HEK293 (cell line): ENCODE data around the gene COL6A6.

Experiments used
- BCL11A ChIP-seq: fragments of 450-650 bp; formaldehyde crosslinking; IDR thresholded peaks from 2 replicates; pipeline ENCODE4 v1.5.1; 2016; ENCODE audit warnings: low read depth, missing biosample characterization, missing genetic modification characterization
- CTCF ChIP-seq: fragments of 450-650 bp; formaldehyde crosslinking; IDR thresholded peaks from 2 replicates; pipeline ENCODE4 v1.5.1; 2016; ENCODE audit warnings: missing biosample characterization, missing genetic modification characterization
- RBAK ChIP-seq: fragments of 450-650 bp; formaldehyde crosslinking; IDR thresholded peaks from 2 replicates; pipeline ENCODE4 v1.5.1; 2016; ENCODE audit warnings: missing biosample characterization, missing genetic modification characterization
- REST ChIP-seq: fragments of 450-650 bp; formaldehyde crosslinking; IDR thresholded peaks from 2 replicates; pipeline ENCODE4 v1.5.1; 2016; ENCODE audit warnings: missing biosample characterization, missing genetic modification characterization
- ZBTB7A ChIP-seq: fragments of 450-650 bp; formaldehyde crosslinking; IDR thresholded peaks from 2 replicates; pipeline ENCODE4 v1.5.1; 2016; ENCODE audit warnings: low read depth, missing biosample characterization, missing genetic modification characterization
- ZFP3 ChIP-seq: fragments of 450-650 bp; formaldehyde crosslinking; IDR thresholded peaks from 2 replicates; pipeline ENCODE4 v1.5.1; 2016; ENCODE audit warnings: low read depth, missing biosample characterization, missing genetic modification characterization
- ZFP41 ChIP-seq: fragments of 450-650 bp; formaldehyde crosslinking; IDR thresholded peaks from 2 replicates; pipeline ENCODE4 v1.5.1; 2016; ENCODE audit warnings: missing biosample characterization, missing genetic modification characterization, borderline replicate concordance
- ZNF146 ChIP-seq: fragments of 450-650 bp; formaldehyde crosslinking; IDR thresholded peaks from 2 replicates; pipeline ENCODE4 v1.5.1; 2016; ENCODE audit warnings: missing biosample characterization, missing genetic modification characterization
- ZNF175 ChIP-seq: fragments of 450-650 bp; formaldehyde crosslinking; IDR thresholded peaks from 2 replicates; pipeline ENCODE4 v1.5.1; 2016; ENCODE audit warnings: missing biosample characterization, missing genetic modification characterization
- ZNF221 ChIP-seq: fragments of 450-650 bp; formaldehyde crosslinking; IDR thresholded peaks from 2 replicates; pipeline ENCODE4 v1.5.1; 2017; ENCODE audit warnings: missing biosample characterization, missing genetic modification characterization, borderline replicate concordance
- ZNF670 ChIP-seq: fragments of 450-650 bp; formaldehyde crosslinking; IDR thresholded peaks from 2 replicates; pipeline ENCODE4 v1.5.1; 2016; ENCODE audit warnings: missing biosample characterization, missing genetic modification characterization, low read depth
- TF ChIP-seq, protein P1 (sequence below): fragments of 450-650 bp; formaldehyde crosslinking; IDR thresholded peaks from 2 replicates; pipeline ENCODE4 v1.5.1; 2016; ENCODE audit warnings: missing biosample characterization, missing genetic modification characterization, low read depth
- TF ChIP-seq, protein P2 (sequence below): fragments of 450-650 bp; formaldehyde crosslinking; IDR thresholded peaks from 2 replicates; pipeline ENCODE4 v1.5.1; 2016; ENCODE audit warnings: missing biosample characterization, missing genetic modification characterization

DNA sequence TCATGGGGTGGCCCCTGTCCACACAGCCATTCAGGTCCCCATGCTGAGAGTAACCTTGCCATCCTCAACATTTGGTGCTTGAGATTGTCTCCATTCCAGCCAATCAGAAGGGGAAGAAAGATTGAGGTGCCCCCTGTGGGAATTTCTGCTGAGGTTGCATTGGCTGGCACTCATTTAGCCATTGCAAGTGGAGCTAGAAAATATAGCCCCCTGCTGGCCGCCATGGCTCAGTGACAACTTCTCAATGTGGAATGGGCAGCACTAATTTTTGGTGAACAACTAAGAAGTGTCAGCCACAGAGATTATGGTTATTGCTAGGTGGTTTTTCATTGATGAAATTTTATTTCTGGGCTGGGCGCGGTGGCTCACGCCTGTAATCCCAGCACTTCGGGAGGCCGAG lies 22.0 kb downstream of the COL6A6 start:
- no peak for TF ChIP-seq RBAK (tag by site-specific recombination)
- 0 out of 2 replicates have a peak, but pooled peaks have one; percentile 11 for TF ChIP-seq CTCF (tag by site-specific recombination)
- TF ChIP-seq, protein P1, sequence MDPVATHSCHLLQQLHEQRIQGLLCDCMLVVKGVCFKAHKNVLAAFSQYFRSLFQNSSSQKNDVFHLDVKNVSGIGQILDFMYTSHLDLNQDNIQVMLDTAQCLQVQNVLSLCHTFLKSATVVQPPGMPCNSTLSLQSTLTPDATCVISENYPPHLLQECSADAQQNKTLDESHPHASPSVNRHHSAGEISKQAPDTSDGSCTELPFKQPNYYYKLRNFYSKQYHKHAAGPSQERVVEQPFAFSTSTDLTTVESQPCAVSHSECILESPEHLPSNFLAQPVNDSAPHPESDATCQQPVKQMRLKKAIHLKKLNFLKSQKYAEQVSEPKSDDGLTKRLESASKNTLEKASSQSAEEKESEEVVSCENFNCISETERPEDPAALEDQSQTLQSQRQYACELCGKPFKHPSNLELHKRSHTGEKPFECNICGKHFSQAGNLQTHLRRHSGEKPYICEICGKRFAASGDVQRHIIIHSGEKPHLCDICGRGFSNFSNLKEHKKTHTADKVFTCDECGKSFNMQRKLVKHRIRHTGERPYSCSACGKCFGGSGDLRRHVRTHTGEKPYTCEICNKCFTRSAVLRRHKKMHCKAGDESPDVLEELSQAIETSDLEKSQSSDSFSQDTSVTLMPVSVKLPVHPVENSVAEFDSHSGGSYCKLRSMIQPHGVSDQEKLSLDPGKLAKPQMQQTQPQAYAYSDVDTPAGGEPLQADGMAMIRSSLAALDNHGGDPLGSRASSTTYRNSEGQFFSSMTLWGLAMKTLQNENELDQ (tag by site-specific recombination), result no peak
- TF ChIP-seq REST, result no peak
- TF ChIP-seq ZNF146 (tag by site-specific recombination), result no peak
- TF ChIP-seq ZNF221 (tag by site-specific recombination), result no peak
- TF ChIP-seq ZNF670 (tag by site-specific recombination), result no peak
- TF ChIP-seq ZNF175 (tag by site-specific recombination), result no peak
- no peak for TF ChIP-seq ZFP41
- TF ChIP-seq ZFP3, result no peak
- no peak for TF ChIP-seq ZBTB7A (tag by site-specific recombination)
- no peak for TF ChIP-seq BCL11A (tag by site-specific recombination)
- TF ChIP-seq, protein P2, sequence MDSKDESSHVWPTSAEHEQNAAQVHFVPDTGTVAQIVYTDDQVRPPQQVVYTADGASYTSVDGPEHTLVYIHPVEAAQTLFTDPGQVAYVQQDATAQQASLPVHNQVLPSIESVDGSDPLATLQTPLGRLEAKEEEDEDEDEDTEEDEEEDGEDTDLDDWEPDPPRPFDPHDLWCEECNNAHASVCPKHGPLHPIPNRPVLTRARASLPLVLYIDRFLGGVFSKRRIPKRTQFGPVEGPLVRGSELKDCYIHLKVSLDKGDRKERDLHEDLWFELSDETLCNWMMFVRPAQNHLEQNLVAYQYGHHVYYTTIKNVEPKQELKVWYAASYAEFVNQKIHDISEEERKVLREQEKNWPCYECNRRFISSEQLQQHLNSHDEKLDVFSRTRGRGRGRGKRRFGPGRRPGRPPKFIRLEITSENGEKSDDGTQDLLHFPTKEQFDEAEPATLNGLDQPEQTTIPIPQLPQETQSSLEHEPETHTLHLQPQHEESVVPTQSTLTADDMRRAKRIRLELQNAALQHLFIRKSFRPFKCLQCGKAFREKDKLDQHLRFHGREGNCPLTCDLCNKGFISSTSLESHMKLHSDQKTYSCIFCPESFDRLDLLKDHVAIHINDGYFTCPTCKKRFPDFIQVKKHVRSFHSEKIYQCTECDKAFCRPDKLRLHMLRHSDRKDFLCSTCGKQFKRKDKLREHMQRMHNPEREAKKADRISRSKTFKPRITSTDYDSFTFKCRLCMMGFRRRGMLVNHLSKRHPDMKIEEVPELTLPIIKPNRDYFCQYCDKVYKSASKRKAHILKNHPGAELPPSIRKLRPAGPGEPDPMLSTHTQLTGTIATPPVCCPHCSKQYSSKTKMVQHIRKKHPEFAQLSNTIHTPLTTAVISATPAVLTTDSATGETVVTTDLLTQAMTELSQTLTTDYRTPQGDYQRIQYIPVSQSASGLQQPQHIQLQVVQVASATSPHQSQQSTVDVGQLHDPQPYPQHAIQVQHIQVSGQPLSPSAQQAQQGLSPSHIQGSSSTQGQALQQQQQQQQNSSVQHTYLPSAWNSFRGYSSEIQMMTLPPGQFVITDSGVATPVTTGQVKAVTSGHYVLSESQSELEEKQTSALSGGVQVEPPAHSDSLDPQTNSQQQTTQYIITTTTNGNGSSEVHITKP, result no peak
